GM12864 (cell line): ENCODE data around the gene EFCAB11.

ENCODE experiments used
- DNase-seq: peaks from one replicate; pipeline ENCODE4 v3.0.0-alpha.2; 2011; ENCODE audit warnings: low read depth
- H3K4me3 ChIP-seq: 2 replicates; pipeline ENCODE4 v1.5.1; 2011; ENCODE audit warnings: mild to moderate bottlenecking, low read depth, low read length, control low read depth
- TF ChIP-seq, protein P1 (sequence below): IDR thresholded peaks from 2 replicates; pipeline ENCODE4 v1.5.1; 2011; ENCODE audit warnings: low read depth, mild to moderate bottlenecking, moderate library complexity, low read length, control low read depth, inconsistent platforms; ENCODE audit errors: missing control alignments

EFCAB11 gene

DNA sequence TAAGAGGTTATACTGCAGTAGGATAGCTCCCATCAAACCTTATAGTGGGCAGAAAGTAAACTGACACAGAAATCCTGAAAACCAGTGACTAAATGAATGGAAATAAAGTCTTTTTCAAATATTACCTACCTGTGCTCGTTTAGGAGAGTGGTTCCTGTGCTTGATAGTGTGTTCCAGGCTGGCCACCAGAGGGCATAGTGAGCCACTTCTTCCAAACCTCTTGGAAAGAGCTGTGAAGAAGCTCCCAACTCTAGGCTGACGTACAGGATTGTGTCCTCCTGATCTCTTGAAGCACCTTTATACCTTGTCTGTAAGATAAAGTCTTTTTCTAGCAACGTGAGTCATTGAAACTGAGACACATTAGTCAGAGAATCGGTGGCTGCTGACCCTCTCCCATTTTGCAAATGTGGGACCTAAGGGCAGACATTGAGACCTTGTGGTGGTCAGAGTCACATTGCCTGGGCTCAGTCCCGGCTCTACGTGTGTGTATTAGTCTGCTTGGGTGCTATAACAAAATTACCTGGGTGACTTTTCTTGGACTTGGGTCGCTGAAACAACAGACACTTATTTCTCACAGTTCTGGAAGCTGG lies 18.8 kb upstream of the EFCAB11 start:
- TF ChIP-seq, protein P1, sequence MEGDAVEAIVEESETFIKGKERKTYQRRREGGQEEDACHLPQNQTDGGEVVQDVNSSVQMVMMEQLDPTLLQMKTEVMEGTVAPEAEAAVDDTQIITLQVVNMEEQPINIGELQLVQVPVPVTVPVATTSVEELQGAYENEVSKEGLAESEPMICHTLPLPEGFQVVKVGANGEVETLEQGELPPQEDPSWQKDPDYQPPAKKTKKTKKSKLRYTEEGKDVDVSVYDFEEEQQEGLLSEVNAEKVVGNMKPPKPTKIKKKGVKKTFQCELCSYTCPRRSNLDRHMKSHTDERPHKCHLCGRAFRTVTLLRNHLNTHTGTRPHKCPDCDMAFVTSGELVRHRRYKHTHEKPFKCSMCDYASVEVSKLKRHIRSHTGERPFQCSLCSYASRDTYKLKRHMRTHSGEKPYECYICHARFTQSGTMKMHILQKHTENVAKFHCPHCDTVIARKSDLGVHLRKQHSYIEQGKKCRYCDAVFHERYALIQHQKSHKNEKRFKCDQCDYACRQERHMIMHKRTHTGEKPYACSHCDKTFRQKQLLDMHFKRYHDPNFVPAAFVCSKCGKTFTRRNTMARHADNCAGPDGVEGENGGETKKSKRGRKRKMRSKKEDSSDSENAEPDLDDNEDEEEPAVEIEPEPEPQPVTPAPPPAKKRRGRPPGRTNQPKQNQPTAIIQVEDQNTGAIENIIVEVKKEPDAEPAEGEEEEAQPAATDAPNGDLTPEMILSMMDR = peak; percentile 94
- DNase-seq = no peak
- no peak overlapping the region for H3K4me3 ChIP-seq

DNA sequence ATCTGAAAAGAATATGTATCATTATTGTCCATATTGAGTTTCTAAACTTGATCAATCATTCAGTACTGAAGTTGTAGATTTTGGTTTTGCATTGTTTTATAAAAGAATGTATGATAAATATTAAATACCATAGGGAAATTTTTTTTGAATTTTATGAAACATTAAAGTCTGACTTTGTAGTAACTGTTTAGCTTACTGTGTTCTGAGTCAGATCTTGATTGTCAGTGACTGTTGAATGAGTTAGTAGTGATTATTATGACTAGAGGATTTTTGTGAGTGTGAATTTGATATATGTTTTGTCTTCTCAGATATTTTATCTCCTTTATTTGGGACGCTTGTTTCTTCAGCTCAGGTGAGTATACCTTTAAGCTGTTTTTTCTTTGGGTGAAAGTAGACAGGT lies 11.3 kb upstream of the EFCAB11 start:
- H3K4me3 ChIP-seq = no peak overlapping the region
- DNase-seq = no peak
- TF ChIP-seq, protein P1 = no peak

DNA sequence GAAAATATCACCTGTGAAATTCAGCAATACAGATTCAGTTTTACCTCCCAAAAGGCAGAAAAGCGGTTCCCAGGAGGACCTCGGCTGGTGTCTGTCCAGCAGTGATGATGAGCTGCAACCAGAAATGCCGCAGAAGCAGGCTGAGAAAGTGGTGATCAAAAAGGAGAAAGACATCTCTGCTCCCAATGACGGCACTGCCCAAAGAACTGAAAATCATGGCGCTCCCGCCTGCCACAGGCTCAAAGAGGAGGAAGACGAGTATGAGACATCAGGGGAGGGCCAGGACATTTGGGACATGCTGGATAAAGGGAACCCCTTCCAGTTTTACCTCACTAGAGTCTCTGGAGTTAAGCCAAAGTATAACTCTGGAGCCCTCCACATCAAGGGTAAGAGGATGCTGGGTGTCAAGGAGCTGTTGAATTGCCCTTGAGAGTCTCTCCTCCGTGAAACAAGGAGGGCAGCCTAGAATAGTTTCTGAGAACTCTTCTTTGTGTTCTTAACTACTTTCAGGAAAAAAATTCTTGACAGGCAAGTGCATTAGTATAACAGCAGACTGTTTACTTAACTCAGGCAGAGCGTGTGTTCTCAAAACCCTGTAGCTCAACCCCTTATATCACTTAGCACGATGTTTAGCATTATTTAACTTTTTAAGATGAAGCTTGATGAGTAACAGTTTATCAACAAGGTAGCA lies 8.9 kb upstream of the EFCAB11 start:
- TF ChIP-seq, protein P1 = no peak
- DNase-seq = no peak
- no peak overlapping the region for H3K4me3 ChIP-seq

DNA sequence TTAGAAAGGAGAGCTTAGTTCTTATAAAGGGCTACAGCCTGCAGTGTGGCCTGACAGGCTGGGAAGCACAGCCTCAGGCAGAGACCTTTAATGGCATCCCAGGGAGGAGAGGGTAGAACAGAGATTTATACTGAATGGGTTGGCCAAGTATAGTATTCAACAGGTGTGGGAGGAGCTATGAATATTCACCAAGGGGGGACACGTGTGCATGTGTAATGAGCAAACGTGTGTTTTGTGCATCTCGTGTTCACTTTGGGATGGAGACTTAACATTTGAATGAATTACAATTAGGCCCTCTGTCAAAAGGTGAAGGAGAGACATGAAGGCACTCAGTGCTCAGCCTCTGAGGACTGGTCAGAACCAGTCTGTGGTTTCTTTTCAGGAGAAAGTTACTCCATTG lies 6.4 kb upstream of the EFCAB11 start:
- no peak overlapping the region for H3K4me3 ChIP-seq
- no peak for DNase-seq
- TF ChIP-seq, protein P1 = no peak

DNA sequence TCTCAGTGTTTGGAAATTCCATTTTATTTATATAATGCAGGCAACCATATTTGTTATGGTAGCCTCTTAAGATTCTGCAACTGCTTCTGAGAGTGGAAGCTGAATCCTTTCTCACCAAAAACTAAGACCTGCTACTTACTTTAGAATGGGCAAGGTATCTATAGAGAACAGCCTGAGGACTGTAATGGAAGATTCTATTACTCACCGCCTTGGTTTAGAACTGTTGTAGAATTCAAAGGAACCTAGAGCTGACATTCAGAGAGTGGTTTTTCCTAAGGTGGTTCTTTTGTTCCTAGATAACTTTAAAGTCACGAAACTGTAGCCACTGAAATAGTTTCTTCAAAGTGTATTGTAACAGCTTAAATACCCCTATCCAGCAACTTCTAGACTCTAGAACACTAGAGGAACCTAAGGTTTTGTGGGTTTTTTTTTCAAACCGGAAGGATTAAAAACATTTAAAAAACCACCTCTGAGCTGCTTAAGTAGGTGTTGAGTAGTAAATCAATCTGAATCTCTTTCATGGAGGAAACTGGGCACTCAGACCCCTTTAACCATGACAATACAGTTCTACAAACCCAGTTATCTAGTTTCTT lies 5.4 kb upstream of the EFCAB11 start:
- TF ChIP-seq, protein P1 = no peak
- no peak for DNase-seq
- no peak overlapping the region for H3K4me3 ChIP-seq

DNA sequence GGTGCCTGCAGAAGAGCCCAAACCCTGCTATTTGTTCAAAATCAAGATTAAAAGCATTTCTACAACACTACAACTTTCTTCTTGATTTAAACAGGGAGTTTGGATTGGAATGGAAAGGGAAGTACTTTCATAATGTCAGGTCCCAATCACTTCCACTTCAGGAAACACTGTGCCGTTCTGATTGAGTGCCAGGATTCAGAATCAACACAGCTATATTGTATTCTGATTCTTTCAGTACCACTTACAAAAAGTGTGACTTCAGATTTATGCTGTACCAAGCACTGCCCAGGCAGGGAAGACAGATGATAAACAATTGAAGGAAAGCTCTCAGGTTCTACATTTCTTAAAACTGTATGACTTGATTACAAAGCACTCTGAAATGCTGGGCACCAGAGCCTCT lies 4.4 kb upstream of the EFCAB11 start:
- TF ChIP-seq, protein P1 = no peak
- no peak overlapping the region for H3K4me3 ChIP-seq
- DNase-seq = no peak

DNA sequence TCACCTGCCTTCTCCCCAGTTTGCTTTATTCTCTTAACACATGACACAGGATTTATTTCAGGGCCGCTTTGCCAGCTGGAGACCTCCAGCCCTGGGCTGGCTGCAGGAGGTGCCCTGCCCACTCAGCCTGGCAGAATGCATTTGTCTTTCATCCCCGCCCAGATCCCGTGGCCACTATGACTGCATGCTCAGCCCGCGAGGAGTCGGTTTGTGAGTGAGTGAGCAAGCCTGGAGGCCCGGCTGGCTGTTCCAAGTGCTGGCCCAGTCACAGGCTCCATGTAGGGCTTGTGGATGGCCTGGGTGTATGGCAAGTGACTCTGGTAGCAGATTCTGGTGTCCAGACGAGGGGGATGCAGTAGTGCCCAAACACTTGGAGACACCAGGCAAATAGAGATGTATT lies 3.3 kb upstream of the EFCAB11 start:
- TF ChIP-seq, protein P1 = no peak
- H3K4me3 ChIP-seq = no peak overlapping the region
- DNase-seq = no peak
